ENCODE results near the gene METTL1. TPM values are rescaled to one million over a fixed set of nuclear protein-coding genes. Genes with fewer than 3 reads are reported as not detected.

The METTL1 gene
- total and polyA plus RNA-seq, 3 donors from 2014 or later, result 16.7 to 28.8 (median 22.8) TPM

DNA sequence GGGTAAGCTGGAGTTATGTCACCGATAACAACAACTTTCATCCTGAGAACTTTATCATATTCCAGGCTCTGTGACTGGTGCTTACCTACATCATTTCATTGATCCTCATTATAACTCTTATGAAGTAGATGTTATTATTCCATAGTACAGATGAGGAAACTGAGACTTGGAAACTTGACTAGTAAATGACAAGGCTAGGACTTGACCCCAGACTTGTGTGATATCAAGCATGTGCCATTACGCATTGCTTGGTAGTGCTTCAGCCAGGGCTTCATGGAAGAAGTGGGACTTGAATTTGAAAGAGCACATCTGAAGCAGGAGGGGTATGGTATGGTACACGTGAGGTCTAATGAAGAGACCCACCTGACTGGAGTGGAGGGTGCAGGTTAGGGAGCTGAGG is 34.8 kb upstream of the METTL1 start:
- no peaks in the 10 kb centered on the region for H3K4me1 ChIP-seq
- H3K27ac ChIP-seq, result no peak overlapping the region
- H3K9me3 ChIP-seq, result no peaks in the 10 kb centered on the region
- H3K4me3 ChIP-seq, result no peak overlapping the region
- no peak for DNase-seq
- no peaks in the 10 kb centered on the region for H3K36me3 ChIP-seq (ENCODE audit: low read depth, missing control alignments)
- intact Hi-C loops (cut with DNase I; ENCODE audit: low total_unique reads), result loop anchor here (10.0 kb wide), 1 partner anchor 98 kb away; no protein-coding TSS in a partner anchor
- no peak for TF ChIP-seq POLR2A (IDR thresholded peaks at IDR 0.05)
- 98% methylated on average over 3 of the region's 3 CpGs for whole genome bisulfite sequencing, 2 donors
- H3K27me3 ChIP-seq, result no peaks in the 10 kb centered on the region

DNA sequence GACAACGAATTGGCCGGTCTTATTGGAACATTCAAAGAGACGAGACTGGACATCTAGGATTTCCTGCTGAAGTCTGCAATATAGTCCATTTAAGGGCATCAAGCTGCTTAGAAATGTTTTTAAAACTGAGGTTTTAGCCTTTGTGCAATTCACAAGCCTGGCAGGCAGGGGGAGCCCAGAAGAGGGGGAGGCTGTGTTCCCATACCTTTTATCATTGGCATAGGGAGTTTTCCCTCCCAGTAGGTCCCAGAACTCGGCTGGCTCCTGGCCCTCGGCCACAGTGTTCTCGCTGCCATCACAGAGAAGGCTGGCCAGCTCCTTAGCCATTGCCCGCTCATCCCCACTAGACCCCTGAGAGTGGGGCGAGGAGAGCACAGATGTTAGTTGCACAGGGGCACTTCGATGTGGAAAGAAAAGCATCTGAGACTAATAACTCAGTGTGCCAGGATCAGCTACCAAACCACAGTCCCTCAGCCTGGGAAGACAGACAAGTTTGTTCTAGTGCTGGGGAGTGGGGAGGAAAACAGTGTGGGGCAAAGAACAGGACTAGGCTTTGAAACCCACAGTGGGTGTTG is 31.5 kb upstream of the METTL1 start:
- 48 to 60% methylated on average over 9 of the region's 9 CpGs for WGBS, 2 donors
- intact Hi-C loops (cut with DNase I; ENCODE audit: low total_unique reads), result loop anchor here (10.0 kb wide), 1 partner anchor 101 kb away; no protein-coding TSS in a partner anchor
- Histone ChIP-seq H3K36me3 (ENCODE audit: low read depth, missing control alignments) (no peaks in the 10 kb centered on the region), H3K27me3 (no peaks in the 10 kb centered on the region), H3K27ac (no peak overlapping the region), H3K4me3 (no peak overlapping the region), H3K9me3 (no peaks in the 10 kb centered on the region), H3K4me1 (no peaks in the 10 kb centered on the region)
- peak; percentile 69 for DNase-seq
- TF ChIP-seq, protein P1, sequence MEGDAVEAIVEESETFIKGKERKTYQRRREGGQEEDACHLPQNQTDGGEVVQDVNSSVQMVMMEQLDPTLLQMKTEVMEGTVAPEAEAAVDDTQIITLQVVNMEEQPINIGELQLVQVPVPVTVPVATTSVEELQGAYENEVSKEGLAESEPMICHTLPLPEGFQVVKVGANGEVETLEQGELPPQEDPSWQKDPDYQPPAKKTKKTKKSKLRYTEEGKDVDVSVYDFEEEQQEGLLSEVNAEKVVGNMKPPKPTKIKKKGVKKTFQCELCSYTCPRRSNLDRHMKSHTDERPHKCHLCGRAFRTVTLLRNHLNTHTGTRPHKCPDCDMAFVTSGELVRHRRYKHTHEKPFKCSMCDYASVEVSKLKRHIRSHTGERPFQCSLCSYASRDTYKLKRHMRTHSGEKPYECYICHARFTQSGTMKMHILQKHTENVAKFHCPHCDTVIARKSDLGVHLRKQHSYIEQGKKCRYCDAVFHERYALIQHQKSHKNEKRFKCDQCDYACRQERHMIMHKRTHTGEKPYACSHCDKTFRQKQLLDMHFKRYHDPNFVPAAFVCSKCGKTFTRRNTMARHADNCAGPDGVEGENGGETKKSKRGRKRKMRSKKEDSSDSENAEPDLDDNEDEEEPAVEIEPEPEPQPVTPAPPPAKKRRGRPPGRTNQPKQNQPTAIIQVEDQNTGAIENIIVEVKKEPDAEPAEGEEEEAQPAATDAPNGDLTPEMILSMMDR (IDR thresholded peaks at IDR 0.05), result peak; percentile 55 to 76 (median 66)
- no peak for TF ChIP-seq POLR2A (IDR thresholded peaks at IDR 0.05)

DNA sequence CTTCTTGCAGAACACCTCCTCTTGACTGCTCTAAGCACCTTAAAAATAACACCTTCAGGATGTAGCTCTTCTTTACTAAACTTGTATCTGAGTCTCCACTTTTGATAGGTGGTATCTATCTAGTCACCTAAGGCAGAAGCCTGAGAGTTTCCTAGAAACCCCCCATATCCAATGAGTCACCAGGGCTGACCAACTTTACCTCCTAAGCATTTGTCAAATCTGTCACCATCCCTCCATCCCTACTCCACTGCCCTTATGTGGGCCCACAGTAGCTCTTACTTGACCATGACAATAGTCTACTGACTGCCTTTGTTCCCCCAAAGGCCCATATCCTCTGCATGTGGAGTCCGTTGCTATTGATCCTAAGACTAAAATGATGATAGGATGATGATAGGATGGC is 30.7 kb upstream of the METTL1 start:
- DNase-seq, result no peak
- H3K36me3 ChIP-seq (ENCODE audit: low read depth, missing control alignments), result no peaks in the 10 kb centered on the region
- 86 to 97% methylated on average over 1 of the region's 1 CpG for WGBS, 2 donors

DNA sequence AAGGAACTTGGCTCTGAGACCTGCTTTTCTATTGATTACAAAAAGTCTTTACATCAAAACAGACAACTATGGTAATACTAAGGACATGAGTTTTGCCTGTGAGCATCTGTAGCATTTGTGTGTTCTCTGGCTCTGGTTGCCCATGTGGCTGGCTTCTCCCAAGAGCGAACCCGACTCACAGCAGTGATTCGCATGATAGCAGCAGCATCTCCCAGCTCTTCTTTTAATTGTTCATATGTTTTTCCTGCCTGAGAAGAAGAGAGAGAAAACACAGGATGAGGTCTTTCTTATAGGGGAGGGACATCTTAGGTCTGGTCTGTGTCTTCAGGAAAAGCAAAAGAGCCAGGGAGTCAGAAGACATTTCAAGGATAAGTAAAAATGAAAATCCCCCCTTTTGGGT is 29.1 kb upstream of the METTL1 start:
- Histone ChIP-seq H3K36me3 (ENCODE audit: low read depth, missing control alignments) (no peaks in the 10 kb centered on the region), H3K27ac (no peak overlapping the region), H3K4me3 (no peak overlapping the region), H3K4me1 (no peaks in the 10 kb centered on the region), H3K9me3 (no peaks in the 10 kb centered on the region), H3K27me3 (no peaks in the 10 kb centered on the region)
- TF ChIP-seq, protein P1 (IDR thresholded peaks at IDR 0.05), result no peak
- TF ChIP-seq POLR2A (IDR thresholded peaks at IDR 0.05), result no peak
- 94 to 98% methylated on average over 3 of the region's 3 CpGs for WGBS, 2 donors
- intact Hi-C loops (cut with DNase I; ENCODE audit: low total_unique reads), result loop anchor here (10.0 kb wide), 1 partner anchor 104 kb away; no protein-coding TSS in a partner anchor
- no peak for DNase-seq

More for the DNA sequence above, 30.7 kb upstream of the METTL1 start:
- Histone ChIP-seq H3K27me3 (no peaks in the 10 kb centered on the region), H3K4me1 (no peaks in the 10 kb centered on the region), H3K4me3 (no peak overlapping the region), H3K9me3 (no peaks in the 10 kb centered on the region), H3K27ac (no peak overlapping the region)
- intact Hi-C loops (cut with DNase I; ENCODE audit: low total_unique reads), result loop anchor here (10.0 kb wide), 1 partner anchor 102 kb away; no protein-coding TSS in a partner anchor
- TF ChIP-seq, protein P1 (IDR thresholded peaks at IDR 0.05), result no peak
- TF ChIP-seq POLR2A (IDR thresholded peaks at IDR 0.05), result no peak

DNA sequence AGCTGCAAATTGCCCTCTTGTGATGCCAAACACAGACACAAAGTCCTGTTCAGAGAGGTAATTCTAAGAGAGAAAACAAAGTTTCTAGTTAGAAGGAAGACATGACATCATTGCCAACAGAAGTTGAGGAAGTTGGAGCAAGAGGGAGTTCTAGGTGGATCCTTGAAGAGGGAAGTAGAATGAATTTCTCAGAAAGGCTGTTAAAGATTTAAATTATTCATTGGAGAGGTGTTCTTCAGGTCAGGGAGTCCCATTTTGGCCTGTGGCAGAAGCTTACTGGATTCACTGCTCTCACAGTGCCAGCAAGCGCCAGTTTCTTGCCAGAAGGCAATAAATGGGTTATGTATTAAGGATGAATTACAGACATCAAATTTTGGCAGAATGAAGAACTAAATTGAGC is 26.0 kb upstream of the METTL1 start:
- TF ChIP-seq POLR2A (IDR thresholded peaks at IDR 0.05), result no peak
- TF ChIP-seq, protein P1 (IDR thresholded peaks at IDR 0.05), result no peak
- Histone ChIP-seq H3K4me1 (no peaks in the 10 kb centered on the region), H3K27ac (no peak overlapping the region), H3K27me3 (no peaks in the 10 kb centered on the region), H3K4me3 (no peak overlapping the region), H3K9me3 (no peaks in the 10 kb centered on the region), H3K36me3 (ENCODE audit: low read depth, missing control alignments) (no peaks in the 10 kb centered on the region)
- intact Hi-C loops (cut with DNase I; ENCODE audit: low total_unique reads), result no loop called here
- no peak for DNase-seq
- 96 to 100% methylated on average over 1 of the region's 1 CpG for WGBS, 2 donors
